ENCODE measurements around the gene P2RX2.

The P2RX2 gene

GRCh38 chr12:132581348-132582057 is 37.1 kb upstream of the P2RX2 start:
- Histone ChIP-seq H3K4me1 (ENCODE audit: control insufficient read depth in 2 of 2, insufficient read depth in 1 of 2, low read depth in 1 of 2, low read length in 2 of 2) (peaks cover 0 to 7% of the 10 kb centered on the region in 2 donors), H3K27ac (replicated peaks; ENCODE audit: low read length) (no peak overlapping the region), H2BK5ac (ENCODE audit: low read length) (no peak overlapping the region), H3K9ac (ENCODE audit: low read depth, low read length, poor library complexity) (peak overlapping the region; percentile 44), H2AFZ (ENCODE audit: low read length) (no peak overlapping the region), H2BK120ac (ENCODE audit: low read depth, low read length) (no peak overlapping the region), H3K23ac (ENCODE audit: low read depth, low read length, poor library complexity) (peak overlapping the region; percentile 65), H4K8ac (ENCODE audit: low read depth, low read length) (no peak overlapping the region), H3K36me3 (replicated peaks in 1 of 2; ENCODE audit: control insufficient read depth in 2 of 2, insufficient read depth in 2 of 2, low read length in 2 of 2) (peaks cover 16 to 53% of the 10 kb centered on the region in 2 donors), H3K14ac (ENCODE audit: low read length) (no peak overlapping the region), H3K18ac (ENCODE audit: low read length) (peak overlapping the region; percentile 76), H4K91ac (ENCODE audit: low read depth, low read length, poor library complexity) (no peak overlapping the region), H2BK15ac (ENCODE audit: low read length) (no peak overlapping the region), H3K4me2 (ENCODE audit: insufficient read depth, low read length, poor library complexity, severe bottlenecking) (peak overlapping the region; percentile 40), H2BK12ac (ENCODE audit: low read length) (no peak overlapping the region), H3K27me3 (ENCODE audit: control insufficient read depth in 3 of 3, insufficient read depth in 3 of 3, low read depth in 1 of 3, low read length in 3 of 3) (peaks cover 0 to 36% (median 6%) of the 10 kb centered on the region in 3 experiments), H3K4me3 (ENCODE audit: low read length in 2 of 2) (no peak overlapping the region), H2AK5ac (ENCODE audit: low read depth, low read length) (peak overlapping the region; percentile 90), H3K4ac (ENCODE audit: low read length) (no peak overlapping the region), H3K79me1 (ENCODE audit: low read depth, low read length) (peaks cover 10% of the 10 kb centered on the region), H3K9me3 (replicated peaks in 1 of 2; ENCODE audit: control insufficient read depth in 2 of 2, insufficient read depth in 1 of 2, low read depth in 1 of 2, low read length in 2 of 2) (no peaks in the 10 kb centered on the region)
- WGBS, 2 donors (ENCODE audit: extremely low coverage in 2 of 2, insufficient read length in 2 of 2, insufficient replicate concordance in 1 of 2) = no CpG with 5 or more reads among the region's 17 CpGs
- no peak for DNase-seq (ENCODE audit: low spot score)

DNA sequence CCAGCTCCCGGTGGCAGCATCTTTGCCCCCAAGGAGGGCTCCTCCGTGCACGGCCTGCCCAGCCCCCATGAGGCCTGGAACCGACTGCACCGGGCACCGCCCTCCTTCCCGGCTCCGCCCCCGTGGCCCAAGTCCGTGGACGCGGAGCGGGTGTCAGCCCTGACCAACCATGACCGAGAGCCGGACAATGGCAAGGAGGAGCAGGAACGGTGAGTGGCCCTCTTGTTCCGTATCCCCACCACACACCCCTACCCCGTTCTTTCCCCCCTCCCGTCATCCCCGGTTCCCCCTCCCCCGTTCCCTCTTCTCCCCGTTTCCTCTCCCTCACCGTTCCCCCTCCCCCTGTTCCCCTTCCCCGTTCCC is 36.5 kb upstream of the P2RX2 start:
- Histone ChIP-seq H3K36me3 (replicated peaks in 1 of 2; ENCODE audit: control insufficient read depth in 2 of 2, insufficient read depth in 2 of 2, low read length in 2 of 2) (peaks cover 11 to 48% of the 10 kb centered on the region in 2 donors), H3K4me2 (ENCODE audit: insufficient read depth, low read length, poor library complexity, severe bottlenecking) (peak overlapping the region; percentile 40), H3K23ac (ENCODE audit: low read depth, low read length, poor library complexity) (peak overlapping the region; percentile 55), H3K18ac (ENCODE audit: low read length) (no peak overlapping the region), H4K8ac (ENCODE audit: low read depth, low read length) (no peak overlapping the region), H3K4me3 (ENCODE audit: low read length in 2 of 2) (no peak overlapping the region), H3K4ac (ENCODE audit: low read length) (no peak overlapping the region), H2AK5ac (ENCODE audit: low read depth, low read length) (peak overlapping the region; percentile 81), H2BK5ac (ENCODE audit: low read length) (no peak overlapping the region), H3K9ac (ENCODE audit: low read depth, low read length, poor library complexity) (no peak overlapping the region), H3K4me1 (ENCODE audit: control insufficient read depth in 2 of 2, insufficient read depth in 1 of 2, low read depth in 1 of 2, low read length in 2 of 2) (peaks cover 0 to 7% of the 10 kb centered on the region in 2 donors), H2BK120ac (ENCODE audit: low read depth, low read length) (no peak overlapping the region), H2BK15ac (ENCODE audit: low read length) (no peak overlapping the region), H3K9me3 (replicated peaks in 1 of 2; ENCODE audit: control insufficient read depth in 2 of 2, insufficient read depth in 1 of 2, low read depth in 1 of 2, low read length in 2 of 2) (no peaks in the 10 kb centered on the region), H3K14ac (ENCODE audit: low read length) (no peak overlapping the region), H2AFZ (ENCODE audit: low read length) (no peak overlapping the region), H3K27me3 (ENCODE audit: control insufficient read depth in 3 of 3, insufficient read depth in 3 of 3, low read depth in 1 of 3, low read length in 3 of 3) (peaks cover 0 to 36% (median 6%) of the 10 kb centered on the region in 3 experiments), H3K27ac (replicated peaks; ENCODE audit: low read length) (no peak overlapping the region), H4K91ac (ENCODE audit: low read depth, low read length, poor library complexity) (no peak overlapping the region), H2BK12ac (ENCODE audit: low read length) (no peak overlapping the region), H3K79me1 (ENCODE audit: low read depth, low read length) (peaks cover 10% of the 10 kb centered on the region)
- DNase-seq (ENCODE audit: low spot score) = no peak
- no CpG with 5 or more reads among the region's 24 CpGs for WGBS, 2 donors (ENCODE audit: extremely low coverage in 2 of 2, insufficient read length in 2 of 2, insufficient replicate concordance in 1 of 2)

DNA sequence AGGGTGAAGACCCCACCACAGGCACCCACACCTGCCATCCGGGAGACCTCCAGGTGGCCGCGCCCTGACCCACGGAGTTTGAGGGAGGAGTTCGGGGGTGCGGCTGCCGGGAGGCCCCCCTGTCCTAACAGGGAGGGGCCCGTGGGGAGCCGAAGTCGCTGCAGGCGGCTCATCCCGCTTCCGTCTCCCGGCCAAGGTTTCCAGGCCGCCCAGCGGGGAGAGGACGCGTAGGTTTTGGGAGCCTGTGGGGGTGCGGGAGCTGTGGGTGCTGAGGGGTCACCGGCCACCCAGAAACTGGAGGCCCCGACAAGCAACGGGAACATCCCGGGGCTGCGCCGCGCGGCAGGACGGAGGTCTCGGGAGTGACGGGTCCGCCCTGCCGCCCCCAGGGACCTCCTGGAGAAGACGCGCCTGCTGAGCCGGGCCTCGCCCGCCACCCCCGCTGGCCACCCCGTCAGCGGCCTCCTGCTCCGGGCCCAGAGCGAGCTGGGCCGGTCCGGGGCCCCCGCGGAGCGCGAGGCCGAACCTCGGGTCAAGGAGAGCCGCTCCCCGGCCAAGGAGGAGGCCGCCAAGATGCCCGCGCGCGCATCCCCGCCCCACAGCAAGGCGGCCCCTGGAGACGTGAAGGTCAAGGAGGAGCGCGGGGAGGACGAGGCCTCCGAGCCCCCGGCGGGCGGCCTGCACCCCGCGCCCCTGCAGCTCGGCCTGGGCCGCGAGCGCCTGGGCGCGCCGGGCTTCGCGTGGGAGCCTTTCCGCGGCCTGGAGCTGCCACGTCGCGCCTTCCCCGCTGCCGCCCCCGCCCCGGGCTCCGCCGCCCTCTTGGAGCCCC is 35.8 kb upstream of the P2RX2 start:
- Histone ChIP-seq H3K14ac (ENCODE audit: low read length) (no peak overlapping the region), H3K27ac (replicated peaks; ENCODE audit: low read length) (no peak overlapping the region), H4K8ac (ENCODE audit: low read depth, low read length) (no peak overlapping the region), H2BK120ac (ENCODE audit: low read depth, low read length) (no peak overlapping the region), H3K27me3 (ENCODE audit: control insufficient read depth in 3 of 3, insufficient read depth in 3 of 3, low read depth in 1 of 3, low read length in 3 of 3) (peaks cover 0 to 36% (median 6%) of the 10 kb centered on the region in 3 experiments), H3K4me1 (ENCODE audit: control insufficient read depth in 2 of 2, insufficient read depth in 1 of 2, low read depth in 1 of 2, low read length in 2 of 2) (peaks cover 0 to 7% of the 10 kb centered on the region in 2 donors), H3K23ac (ENCODE audit: low read depth, low read length, poor library complexity) (peak overlapping the region; percentile 80), H3K9me3 (replicated peaks in 1 of 2; ENCODE audit: control insufficient read depth in 2 of 2, insufficient read depth in 1 of 2, low read depth in 1 of 2, low read length in 2 of 2) (no peaks in the 10 kb centered on the region), H3K4ac (ENCODE audit: low read length) (no peak overlapping the region), H2AFZ (ENCODE audit: low read length) (no peak overlapping the region), H2BK12ac (ENCODE audit: low read length) (no peak overlapping the region), H2AK5ac (ENCODE audit: low read depth, low read length) (peak overlapping the region; percentile 81), H3K79me1 (ENCODE audit: low read depth, low read length) (peaks cover 10% of the 10 kb centered on the region), H3K4me2 (ENCODE audit: insufficient read depth, low read length, poor library complexity, severe bottlenecking) (peak overlapping the region; percentile 62), H3K18ac (ENCODE audit: low read length) (peak overlapping the region; percentile 83), H3K36me3 (replicated peaks in 1 of 2; ENCODE audit: control insufficient read depth in 2 of 2, insufficient read depth in 2 of 2, low read length in 2 of 2) (peaks cover 8 to 40% of the 10 kb centered on the region in 2 donors), H3K4me3 (ENCODE audit: low read length in 2 of 2) (peak overlapping the region in 1 of 2 donors; percentile 60), H2BK15ac (ENCODE audit: low read length) (no peak overlapping the region), H3K9ac (ENCODE audit: low read depth, low read length, poor library complexity) (peak overlapping the region; percentile 70), H2BK5ac (ENCODE audit: low read length) (no peak overlapping the region), H4K91ac (ENCODE audit: low read depth, low read length, poor library complexity) (no peak overlapping the region)
- WGBS, 2 donors (ENCODE audit: extremely low coverage in 2 of 2, insufficient read length in 2 of 2, insufficient replicate concordance in 1 of 2) = no CpG with 5 or more reads among the region's 89 CpGs
- no peak for DNase-seq (ENCODE audit: low spot score)

DNA sequence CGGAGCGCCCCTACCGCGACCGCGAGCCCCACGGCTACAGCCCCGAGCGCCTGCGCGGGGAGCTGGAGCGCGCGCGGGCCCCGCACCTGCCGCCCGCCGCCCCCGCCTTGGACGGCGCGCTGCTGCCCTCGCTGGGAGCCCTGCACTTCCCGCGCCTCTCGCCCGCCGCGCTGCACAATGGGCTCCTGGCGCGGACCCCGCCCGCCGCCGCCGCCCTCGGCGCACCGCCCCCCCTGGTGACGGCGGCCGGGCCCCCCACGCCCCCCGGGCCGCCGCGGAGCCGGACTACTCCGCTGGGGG is 35.2 kb upstream of the P2RX2 start:
- Histone ChIP-seq H3K79me1 (ENCODE audit: low read depth, low read length) (peaks cover 10% of the 10 kb centered on the region), H3K4me2 (ENCODE audit: insufficient read depth, low read length, poor library complexity, severe bottlenecking) (peak overlapping the region; percentile 62), H4K8ac (ENCODE audit: low read depth, low read length) (no peak overlapping the region), H3K9me3 (replicated peaks in 1 of 2; ENCODE audit: control insufficient read depth in 2 of 2, insufficient read depth in 1 of 2, low read depth in 1 of 2, low read length in 2 of 2) (no peaks in the 10 kb centered on the region), H3K18ac (ENCODE audit: low read length) (peak overlapping the region; percentile 80), H3K36me3 (replicated peaks in 1 of 2; ENCODE audit: control insufficient read depth in 2 of 2, insufficient read depth in 2 of 2, low read length in 2 of 2) (peaks cover 6 to 35% of the 10 kb centered on the region in 2 donors), H3K4ac (ENCODE audit: low read length) (no peak overlapping the region), H2BK5ac (ENCODE audit: low read length) (no peak overlapping the region), H3K23ac (ENCODE audit: low read depth, low read length, poor library complexity) (peak overlapping the region; percentile 80), H3K9ac (ENCODE audit: low read depth, low read length, poor library complexity) (no peak overlapping the region), H2AK5ac (ENCODE audit: low read depth, low read length) (peak overlapping the region; percentile 46), H2BK15ac (ENCODE audit: low read length) (no peak overlapping the region), H3K4me1 (ENCODE audit: control insufficient read depth in 2 of 2, insufficient read depth in 1 of 2, low read depth in 1 of 2, low read length in 2 of 2) (peaks cover 0 to 7% of the 10 kb centered on the region in 2 donors), H3K4me3 (ENCODE audit: low read length in 2 of 2) (peak overlapping the region in 1 of 2 donors; percentile 73), H2BK120ac (ENCODE audit: low read depth, low read length) (no peak overlapping the region), H3K27ac (replicated peaks; ENCODE audit: low read length) (no peak overlapping the region), H3K14ac (ENCODE audit: low read length) (no peak overlapping the region), H2AFZ (ENCODE audit: low read length) (no peak overlapping the region), H3K27me3 (ENCODE audit: control insufficient read depth in 3 of 3, insufficient read depth in 3 of 3, low read depth in 1 of 3, low read length in 3 of 3) (peaks cover 0 to 38% (median 6%) of the 10 kb centered on the region in 3 experiments), H4K91ac (ENCODE audit: low read depth, low read length, poor library complexity) (no peak overlapping the region), H2BK12ac (ENCODE audit: low read length) (no peak overlapping the region)
- no peak for DNase-seq (ENCODE audit: low spot score)
- WGBS, 2 donors (ENCODE audit: extremely low coverage in 2 of 2, insufficient read length in 2 of 2, insufficient replicate concordance in 1 of 2) = no CpG with 5 or more reads among the region's 50 CpGs
